Kasumi-1 (cell line): Measurements from ENCODE around the gene CD44.

Source experiments
- DNase-seq, 2 experiments: peaks; one replicate each; lab custom pipeline; 2025; lab: John Stamatoyannopoulos, UW

CD44 gene

DNA sequence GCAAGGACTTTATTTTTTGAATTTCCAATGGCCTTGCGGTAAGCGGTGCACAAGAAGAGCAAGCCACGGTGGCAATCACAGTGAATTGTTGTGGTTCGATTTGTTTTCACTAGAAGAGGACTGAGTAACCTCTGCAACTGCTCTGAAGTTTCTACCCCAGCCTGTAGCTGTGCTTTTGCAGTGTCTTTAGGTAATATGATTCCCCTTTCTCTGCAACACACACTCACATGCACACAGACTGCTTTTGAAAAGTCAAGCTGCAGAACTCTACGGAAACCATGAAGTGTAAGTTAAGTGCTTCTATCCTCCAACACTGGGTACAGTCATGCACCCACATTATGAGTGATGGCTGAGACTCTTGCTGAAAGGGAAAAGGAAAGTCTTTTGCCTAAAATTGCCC is 38.4 kb downstream of the CD44 start:
- no peak for DNase-seq

DNA sequence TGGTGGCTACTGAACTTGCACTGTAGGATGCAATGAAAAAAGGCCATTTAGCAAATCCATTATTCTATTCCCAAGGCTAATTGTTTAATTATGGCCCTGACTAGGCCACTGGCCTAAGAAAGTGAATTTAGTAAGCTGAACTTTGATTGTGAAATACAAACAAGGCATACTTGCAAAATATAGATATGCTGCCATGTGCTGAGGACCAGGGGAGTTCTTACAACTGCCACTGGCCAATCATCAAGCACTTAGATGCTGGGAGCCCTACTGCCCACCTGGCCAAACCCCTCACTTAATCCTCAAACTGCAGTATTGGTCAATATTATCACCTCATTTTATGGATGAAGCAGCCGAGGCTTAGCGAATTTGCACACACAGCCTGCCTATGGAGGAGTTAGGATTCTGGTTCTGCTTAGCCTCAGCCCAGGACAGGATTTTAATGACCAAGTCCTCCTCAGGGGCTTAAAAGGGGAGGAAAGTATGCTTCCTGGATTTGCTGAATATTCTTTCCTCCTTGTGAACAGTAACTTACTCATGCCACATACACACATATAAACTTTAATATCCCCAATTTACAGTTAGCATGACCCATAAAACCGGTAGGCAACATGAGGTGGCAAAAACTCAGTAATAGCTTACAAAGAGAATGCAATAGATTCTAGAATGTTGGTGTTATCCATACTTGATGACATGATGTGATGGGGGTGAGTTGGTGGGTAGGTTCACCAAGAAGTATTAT is 39.3 kb downstream of the CD44 start:
- DNase-seq = no peak

DNA sequence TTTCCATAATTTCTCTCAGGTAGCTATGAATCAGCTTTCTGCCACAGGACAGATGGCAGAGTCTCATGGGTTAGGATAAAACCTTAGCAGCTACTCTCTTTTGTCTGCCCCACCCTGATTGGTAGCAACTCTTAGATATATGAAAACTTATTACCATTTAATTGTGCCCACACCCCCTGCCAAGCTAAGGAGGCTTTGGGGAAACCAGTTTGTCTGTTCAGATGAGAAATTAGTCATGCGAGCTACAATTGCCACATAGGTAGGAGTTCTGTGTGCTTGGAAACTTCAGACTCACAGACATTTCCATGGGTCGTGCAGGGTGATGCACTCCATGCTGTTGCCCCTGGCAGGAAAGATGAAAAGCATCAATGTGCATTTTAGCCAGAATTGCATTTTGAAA is 39.9 kb downstream of the CD44 start:
- DNase-seq = no peak

DNA sequence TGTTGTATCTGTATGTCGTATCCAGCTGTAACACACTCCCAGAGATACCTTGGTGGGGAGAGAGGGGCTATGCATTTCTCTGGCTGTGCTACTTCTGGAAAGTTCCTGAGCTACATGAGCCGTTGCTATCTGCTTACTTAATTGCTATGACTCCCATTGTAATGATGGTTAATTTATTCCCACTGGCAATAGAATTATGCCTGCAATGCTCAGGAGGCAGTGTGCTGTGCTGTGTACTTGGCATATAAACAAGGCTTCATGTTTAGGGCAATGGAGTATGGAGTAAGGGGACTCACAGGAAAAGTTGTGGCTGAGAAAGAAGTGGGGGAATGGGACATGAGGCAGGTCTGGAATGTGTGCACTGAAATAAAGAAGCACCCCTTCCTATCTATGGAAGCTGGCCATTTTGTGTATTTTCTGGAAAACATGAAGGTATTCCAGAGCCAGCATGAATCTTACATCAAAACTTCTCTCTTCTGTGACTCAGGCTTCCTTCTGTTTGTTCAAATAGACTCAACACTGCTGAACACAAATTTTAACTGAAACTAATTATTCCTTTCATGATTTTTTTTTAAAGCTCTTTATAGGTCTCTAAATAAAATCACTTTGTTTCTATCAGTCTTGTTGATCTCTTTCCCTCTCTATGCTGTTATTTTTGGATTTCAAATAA is 40.6 kb downstream of the CD44 start:
- DNase-seq = no peak

DNA sequence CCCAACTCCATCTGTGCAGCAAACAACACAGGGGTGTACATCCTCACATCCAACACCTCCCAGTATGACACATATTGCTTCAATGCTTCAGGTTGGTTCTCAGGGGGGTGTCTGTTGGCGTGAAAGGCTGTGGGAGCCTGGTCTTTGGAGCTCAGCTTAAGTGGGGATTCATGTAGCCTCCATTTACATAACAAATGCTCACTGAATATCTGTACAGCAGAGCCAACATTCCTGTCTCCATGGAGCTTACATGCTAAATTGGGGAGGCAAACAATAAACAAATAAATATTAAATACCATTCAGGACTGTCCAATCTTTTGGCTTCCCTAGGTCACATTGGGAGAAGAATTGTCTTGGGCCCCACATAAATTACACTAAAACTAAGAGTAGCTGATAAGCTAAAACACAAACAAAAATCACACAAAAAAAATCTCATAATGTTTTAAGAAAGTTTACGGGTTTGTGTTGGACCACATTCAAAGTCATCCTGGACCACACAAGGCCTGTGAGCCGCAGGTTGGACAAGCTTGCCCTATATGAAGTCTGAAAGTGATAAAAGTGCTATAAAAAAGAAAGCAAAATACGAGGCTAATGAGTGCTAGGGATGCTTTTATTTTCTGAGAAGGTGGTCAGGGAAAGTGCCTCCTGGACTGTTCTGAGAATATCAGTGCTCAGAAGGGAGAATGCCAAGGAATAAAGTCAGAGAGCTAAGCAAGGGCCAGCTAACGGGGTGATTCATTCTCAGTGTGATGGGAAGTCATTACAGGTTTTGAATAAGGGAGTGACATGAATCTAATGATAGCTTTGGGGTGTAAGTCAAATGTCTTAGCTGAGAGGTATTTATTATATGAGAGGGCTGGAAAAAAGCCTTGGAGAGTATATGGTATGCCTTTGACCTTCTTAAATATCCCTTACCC is 41.6 kb downstream of the CD44 start:
- DNase-seq = no peak

DNA sequence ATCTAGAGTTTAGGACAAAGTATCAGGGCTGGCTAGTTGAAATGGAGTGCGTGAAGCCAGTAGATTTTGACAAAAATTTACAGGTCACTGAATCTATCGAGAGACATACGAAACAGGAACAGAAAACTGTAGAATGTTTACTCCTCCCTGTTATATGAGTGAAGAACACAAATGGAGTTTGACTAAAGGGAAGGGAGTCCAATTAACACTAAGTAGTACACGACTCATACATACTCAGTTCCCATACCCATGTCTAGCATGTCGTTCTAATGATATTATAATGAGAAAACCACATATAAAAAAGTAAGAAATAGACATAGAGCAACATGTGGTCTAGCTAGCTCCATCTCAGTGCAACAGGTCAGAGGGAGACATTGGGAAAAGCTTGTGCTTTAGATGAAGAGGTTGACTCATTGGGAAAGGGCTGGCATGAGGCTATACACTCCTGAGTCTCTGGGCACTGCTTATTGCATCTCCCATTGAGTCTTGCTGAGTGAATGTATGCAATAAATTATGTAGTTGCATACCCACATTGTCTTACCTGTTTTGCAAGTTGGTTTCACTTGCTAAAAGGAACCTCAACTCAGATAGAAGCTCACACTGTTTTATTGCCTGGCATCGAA is 43.5 kb downstream of the CD44 start:
- no peak for DNase-seq

DNA sequence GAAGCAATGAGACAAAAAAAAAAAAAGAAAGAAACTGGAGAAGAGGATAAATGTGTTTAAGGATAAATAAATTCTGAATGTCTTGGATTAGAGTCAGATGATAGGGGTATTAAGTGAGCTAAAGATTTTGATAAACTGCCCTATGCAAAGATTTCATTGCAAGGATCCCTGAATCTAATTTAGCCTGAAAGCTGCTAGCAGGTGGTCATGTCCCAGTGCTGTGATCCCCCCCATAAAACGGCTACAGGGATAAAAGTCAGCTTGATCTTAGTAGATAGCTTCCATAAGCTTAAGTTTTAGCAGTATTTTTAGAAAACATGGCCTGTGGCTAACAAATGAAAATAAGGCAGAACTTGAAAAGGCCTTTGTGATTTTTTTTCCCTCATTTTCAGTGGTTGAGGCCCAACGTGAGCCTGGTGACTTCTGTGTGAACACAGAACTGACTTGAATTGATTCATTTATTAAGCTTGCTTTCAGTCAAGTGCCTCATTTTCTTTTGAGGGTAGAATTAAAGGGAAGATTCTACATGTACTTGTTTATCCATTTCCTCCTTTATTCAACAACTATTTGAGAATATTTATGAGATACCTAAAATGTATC is 44.5 kb downstream of the CD44 start:
- no peak for DNase-seq

DNA sequence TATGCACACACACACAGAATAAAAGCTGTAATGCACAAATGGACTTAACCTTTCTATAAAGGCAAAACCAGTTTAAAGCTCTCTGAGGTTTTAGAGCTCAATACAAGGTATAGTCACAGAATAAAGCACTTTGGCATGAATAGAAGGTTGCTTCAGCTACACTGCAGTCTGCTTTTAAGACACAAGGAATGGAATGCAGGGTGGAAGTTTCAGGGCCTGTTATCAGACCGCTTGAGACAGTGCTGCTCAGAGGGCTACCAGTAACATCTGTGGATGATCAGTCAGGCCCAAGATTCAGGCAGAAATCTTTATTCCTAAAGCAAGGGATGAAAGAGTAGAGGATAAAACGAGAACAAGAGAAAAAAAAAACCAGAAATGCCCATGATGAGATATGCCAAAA is 46.7 kb downstream of the CD44 start:
- no peak for DNase-seq

DNA sequence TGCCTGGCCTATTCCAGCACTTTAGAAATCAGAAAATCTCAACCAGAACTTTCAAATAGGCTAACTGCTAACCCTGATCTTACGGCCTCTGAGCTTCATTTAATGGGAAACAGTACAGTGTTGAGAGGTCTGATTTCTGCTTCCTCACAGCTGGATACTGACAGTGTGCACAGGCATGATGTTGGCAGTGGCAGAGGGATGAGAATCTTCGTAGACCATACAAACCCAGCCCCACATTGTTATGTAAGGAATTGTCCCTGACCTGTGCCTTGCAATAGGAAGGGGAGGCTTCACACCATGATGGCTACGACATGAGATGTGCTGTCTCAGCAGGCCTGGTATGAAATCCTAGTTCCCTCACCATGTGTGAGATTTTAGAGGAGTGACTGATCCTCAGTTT is 49.0 kb downstream of the CD44 start:
- no peak for DNase-seq

DNA sequence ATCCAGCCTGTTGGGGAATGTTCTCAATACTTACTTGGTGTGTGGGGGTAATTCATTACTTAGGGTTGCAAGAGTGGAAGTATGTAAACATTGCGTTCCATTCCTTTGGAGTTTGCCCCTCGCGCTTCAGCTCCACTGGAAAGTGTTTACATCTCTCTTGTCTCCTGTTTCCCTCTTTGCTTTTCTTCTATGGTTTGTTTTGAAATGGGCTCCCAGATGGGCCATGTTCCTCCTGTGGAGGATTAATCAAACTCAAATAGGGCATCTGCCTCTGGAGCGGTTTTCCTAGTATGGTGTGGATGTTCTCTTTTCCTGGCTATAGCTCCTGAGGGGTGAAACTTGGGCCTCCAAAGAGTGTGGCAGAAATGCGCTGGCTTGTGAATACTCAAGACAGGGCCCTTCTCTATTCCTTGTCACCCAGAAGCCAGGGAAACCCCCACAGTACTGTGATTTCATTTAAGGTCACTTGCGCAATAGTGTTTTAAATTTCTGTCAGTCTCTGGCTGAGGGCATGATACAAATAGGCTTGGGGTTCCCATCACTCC is 51.9 kb downstream of the CD44 start:
- DNase-seq = no peak

DNA sequence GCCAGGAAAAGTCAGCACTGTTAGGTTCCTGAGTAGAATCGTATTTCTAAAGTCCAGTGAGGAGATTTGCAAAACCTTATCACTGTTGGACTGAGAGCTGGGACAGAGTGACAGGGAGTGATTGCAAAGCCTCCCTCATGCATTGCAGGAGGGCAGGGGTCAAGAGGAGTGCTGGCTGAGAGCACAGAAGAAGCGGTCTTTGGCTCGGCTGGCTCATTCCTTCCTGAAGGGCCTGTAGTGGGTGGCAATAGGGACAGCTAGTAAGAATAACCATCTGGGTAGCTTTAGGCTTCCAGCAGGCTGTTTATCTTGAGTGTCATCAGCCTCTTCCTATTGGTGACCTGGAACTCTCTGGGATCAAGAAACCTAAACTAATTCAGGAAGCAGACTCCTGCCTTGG is 53.4 kb downstream of the CD44 start:
- DNase-seq = no peak

DNA sequence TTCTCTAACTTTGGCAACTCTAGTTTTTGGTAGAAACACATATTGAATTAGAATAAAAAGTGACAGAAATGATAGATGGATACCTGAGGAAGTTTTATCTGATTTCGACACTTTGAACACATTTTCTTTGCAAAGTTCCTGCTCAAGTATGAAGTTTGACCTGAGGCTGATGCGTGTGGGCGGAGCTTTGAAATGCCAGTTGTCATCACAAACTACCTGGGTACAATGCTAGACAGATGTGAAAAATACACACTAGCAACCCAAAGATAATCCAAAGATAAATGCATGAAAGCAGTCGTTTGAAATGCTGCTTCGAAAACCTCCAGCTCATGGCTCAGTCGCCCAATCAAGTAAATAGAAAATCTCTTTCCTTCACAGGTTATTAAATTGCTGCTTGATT is 54.8 kb downstream of the CD44 start:
- no peak for DNase-seq

DNA sequence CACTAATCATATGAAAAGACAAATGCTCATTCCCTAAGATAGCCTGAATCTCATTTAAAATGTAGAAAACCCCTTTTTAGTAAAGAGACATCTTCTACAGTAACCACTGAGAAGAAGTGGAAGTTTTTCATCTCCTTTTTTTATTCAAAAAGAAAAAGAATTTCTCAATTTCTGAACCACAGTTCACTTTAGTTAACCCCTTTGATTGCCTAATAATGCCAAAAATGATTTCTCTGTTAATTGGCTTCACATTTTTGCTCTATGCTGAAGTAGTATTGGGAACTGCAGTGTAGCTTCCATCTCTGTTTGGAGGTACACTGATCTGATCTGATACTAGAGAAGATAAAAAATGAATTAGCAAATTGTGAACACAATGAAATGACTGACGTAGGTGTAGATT is 58.3 kb downstream of the CD44 start:
- no peak for DNase-seq

DNA sequence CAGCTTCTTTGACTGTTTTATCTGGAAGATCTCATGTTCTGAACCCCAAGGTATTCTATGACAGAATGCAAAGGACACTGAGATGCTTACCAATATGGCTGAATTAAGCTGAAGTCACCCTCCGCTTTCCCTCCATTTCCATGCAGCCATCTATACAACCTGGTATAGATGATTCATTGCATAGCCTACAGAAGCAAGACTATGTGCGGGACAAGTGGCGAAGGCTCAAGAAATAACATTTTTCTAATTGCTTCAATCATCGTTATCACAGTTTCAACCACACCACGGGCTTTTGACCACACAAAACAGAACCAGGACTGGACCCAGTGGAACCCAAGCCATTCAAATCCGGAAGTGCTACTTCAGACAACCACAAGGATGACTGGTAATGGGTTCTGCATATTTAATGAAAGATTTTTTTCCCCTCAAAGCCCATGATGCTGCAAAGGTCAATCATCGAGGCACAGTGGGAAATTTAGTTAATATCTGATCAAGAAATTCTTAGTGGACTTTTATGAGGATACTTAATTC is 61.9 kb downstream of the CD44 start:
- no peak for DNase-seq

DNA sequence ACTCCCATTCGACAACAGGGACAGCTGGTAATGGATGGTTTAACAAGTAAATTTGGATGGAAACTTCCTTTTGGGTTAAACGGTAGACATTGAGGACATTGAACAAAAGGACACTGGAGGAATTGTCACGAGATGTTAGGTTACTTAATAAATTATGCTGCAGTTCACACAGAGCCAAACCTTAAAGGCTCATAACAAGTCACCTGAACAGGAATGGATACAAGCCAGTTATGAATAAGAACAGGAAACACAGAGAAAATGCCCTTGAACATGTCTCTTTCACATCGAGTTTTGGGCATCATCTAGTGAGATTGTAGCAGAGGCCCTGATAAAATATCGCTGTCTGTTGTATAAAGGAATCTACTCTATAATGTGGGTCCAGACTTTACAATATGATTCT is 65.6 kb downstream of the CD44 start:
- no peak for DNase-seq

DNA sequence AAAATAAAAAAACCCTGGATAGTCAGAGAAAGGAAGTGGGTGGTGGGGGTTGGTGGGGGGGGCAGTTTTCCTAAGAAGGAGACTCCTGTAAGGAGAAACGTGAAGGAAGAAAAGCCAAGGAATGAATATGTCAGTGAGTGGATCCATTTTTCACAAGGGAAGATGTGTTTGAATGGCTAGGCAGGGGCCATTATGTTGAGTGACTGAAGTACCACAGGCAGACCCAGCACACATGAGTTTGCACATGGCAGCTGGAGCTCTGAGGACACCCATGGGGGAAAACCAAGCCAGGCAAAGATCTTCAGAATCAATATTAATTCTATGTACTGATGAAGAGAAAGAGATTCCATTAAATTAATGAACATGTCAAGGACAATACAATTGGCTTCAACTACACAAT is 67.6 kb downstream of the CD44 start:
- no peak for DNase-seq

DNA sequence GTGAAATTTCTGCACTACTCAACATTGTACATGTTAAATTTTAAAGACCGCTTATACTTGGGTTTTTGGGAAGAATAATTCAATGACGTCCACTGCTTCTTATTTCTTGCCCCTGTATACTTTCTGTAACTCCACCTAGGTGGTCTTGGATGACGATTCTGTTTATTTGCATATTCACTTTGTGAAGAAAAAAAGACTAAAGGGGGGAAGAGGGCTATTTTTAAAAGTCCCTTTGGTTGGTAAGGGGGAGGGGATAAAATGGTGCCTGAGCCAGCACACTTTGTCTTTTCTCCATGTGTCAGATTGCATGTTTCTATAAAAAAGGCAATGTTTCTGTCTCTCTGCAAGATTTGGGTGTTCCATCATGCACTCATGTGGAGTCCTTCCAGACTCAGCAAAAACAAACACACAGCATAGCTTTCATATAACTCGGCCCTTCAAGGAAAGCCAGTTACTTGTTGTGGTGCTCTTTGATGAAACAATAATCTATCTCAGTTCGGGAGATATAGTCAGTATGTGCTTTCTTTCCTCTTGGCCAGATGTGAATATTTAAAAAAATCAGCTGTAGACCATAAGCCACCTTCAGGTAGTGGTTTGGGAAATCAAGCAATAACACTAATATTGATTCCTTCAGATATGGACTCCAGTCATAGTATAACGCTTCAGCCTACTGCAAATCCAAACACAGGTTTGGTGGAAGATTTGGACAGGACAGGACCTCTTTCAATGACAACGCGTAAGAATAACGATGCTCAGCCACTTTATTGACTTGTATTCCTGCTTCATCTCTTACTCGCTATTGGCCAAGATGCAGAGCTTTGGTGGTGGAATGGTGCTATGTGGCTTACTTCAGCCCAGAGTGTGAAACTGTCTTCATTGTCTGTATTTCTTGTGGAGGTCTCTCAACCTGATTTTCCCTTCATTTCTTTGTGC is 68.8 kb downstream of the CD44 start:
- DNase-seq = no peak

DNA sequence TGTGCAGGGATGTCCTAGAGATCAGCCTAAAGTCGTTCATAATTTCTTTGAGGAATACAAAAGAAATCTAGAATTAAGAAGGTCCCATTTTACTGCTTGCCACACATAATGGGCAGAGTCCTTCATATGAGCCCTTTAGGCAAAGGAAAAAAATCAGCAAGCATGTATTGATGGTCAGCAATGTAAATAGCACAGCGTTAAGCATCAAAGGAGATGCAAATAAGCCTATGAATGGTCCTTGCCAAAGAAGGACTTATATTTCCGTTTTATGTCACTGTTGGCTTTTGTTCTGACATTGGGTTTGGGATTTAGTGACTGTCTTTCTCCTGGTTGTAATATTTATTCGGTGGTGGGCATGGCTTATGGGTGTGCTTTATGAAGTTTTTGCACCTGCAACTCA is 69.8 kb downstream of the CD44 start:
- DNase-seq = no peak

DNA sequence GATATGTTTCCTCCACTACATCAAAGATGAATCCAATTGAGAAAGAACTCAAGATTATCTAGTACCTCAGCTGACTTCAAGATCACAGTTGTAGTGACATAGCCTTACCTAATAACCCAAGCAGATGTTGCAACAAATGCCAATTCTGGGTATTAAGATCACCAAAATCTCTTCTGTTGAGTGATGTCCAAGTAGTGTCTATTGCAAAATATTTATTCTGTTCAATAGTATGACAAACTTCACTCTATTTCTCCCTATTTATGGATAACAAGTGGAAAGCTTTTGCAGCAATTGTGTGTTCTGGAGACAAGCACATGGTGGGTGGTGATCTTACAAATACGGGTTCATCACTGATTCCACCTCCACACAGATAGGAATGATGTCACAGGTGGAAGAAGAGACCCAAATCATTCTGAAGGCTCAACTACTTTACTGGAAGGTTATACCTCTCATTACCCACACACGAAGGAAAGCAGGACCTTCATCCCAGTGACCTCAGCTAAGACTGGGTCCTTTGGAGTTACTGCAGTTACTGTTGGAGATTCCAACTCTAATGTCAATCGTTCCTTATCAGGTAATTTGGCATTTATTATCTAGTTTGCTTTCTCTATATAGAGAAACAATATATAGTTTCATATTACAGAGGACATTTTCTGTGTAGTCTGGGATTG is 72.0 kb downstream of the CD44 start:
- DNase-seq = no peak

DNA sequence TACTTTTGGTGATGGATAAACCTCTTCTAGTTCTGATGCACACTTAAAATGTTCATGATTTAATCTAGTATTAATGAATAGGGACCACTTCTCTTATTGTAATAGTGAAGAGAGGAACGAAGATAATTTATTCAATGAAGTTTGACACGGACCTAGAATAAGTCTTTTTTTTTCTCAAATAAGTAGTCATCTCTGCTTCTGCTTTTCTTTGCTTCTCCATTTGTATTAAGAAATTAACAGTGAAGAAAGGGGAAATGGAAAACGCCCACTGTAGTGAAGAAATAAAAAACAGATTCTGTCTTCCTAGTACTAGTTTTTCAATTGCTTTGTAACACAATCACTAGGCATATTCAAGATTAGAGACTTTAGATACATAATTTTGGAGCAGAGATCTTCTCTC is 73.0 kb downstream of the CD44 start:
- peak; percentile 76 to 88 for DNase-seq
